Endothelial cell of umbilical vein (primary cell): ENCODE results near the gene COL8A1. TPM values are rescaled to one million over a fixed set of nuclear protein-coding genes. Genes with fewer than 3 reads are reported as not detected.

Source experiments
- BruUV-seq: library from RNA; stranded (reverse); fragments of 400-500 nt; replicated peaks from 2 replicates; lab custom pipeline; 2021; lab: Mats Ljungman, UMichigan
- CTCF ChIA-PET: fragments of 300-600, 350-600 bp; sonication (Branson Sonifier 250); formaldehyde crosslinking; loops from one replicate; lab custom pipeline; 2021; ENCODE audit warnings: antibody characterized with exemption, inconsistent platforms; lab: Charles Lee
- POLR2A ChIA-PET: fragments of 300-600, 350-600 bp; sonication (Branson Sonifier 250); formaldehyde crosslinking; loops from one replicate; lab custom pipeline; 2021; ENCODE audit warnings: antibody characterized with exemption, inconsistent platforms; lab: Charles Lee
- DNase-seq: peaks from one replicate; pipeline ENCODE4 v3.0.0-alpha.2; 2011; ENCODE audit warnings: low read depth, low spot score
- FAIRE-seq: peaks from 2 replicates; lab custom pipeline; 2011; peaks lifted over from hg19 to GRCh38; lab: Jason Lieb, UNC
- H2AFZ ChIP-seq: 2 replicates; pipeline ENCODE4 v1.6.0; 2012; ENCODE audit warnings: low read depth, low read length, control low read depth, inconsistent platforms
- H3K27ac ChIP-seq: 2 replicates; pipeline ENCODE4 v1.5.1; 2011; ENCODE audit warnings: low read depth, mild to moderate bottlenecking, control low read depth, low read length, moderate library complexity; ENCODE audit not compliant: insufficient read depth
- H3K27me3 ChIP-seq, 2 experiments: 2 replicates each; pipeline versions ENCODE4 v1.6.0 to v1.6.1; 2011; ENCODE audit warnings: low read length in 2 of 2, mixed read lengths in 1 of 2; ENCODE audit not compliant: control insufficient read depth in 2 of 2, insufficient read depth in 2 of 2
- H3K36me3 ChIP-seq, 2 experiments: 2 replicates in 1 of 2; 3 replicates in 1 of 2; pipeline ENCODE4 v1.5.1; 2011; ENCODE audit warnings: low read length in 2 of 2, mild to moderate bottlenecking in 1 of 2, moderate library complexity in 1 of 2; ENCODE audit not compliant: control insufficient read depth in 2 of 2, insufficient read depth in 2 of 2; ENCODE audit errors: extremely low read depth in 1 of 2
- H3K4me1 ChIP-seq: 3 replicates; pipeline ENCODE4 v1.5.1; 2011; ENCODE audit warnings: mild to moderate bottlenecking, low read length; ENCODE audit not compliant: control insufficient read depth, insufficient read depth; ENCODE audit errors: extremely low read depth
- H3K4me2 ChIP-seq: 2 replicates; pipeline ENCODE4 v1.6.1; 2011; ENCODE audit warnings: low read length, control low read depth, mixed read lengths; ENCODE audit not compliant: insufficient read depth
- H3K4me3 ChIP-seq, 3 experiments: fragments of 200-600 bp in 1 of 3; sonication (generic), shearing (Covaris generic) in 1 of 3; replicated peaks in 1 of 3; 2 replicates each; pipeline ENCODE4 v1.5.1; 2011 to 2016; ENCODE audit warnings: control low read depth in 3 of 3, low read length in 3 of 3, mild to moderate bottlenecking in 2 of 3, inconsistent platforms in 1 of 3, low read depth in 1 of 3, moderate library complexity in 1 of 3; ENCODE audit not compliant: insufficient read depth in 1 of 3
- H3K79me2 ChIP-seq: 2 replicates; pipeline ENCODE4 v1.6.0; 2012; ENCODE audit warnings: low read length, inconsistent platforms; ENCODE audit not compliant: control insufficient read depth, insufficient read depth
- H3K9ac ChIP-seq: replicated peaks from 2 replicates; pipeline ENCODE3; 2011; ENCODE audit warnings: low read length, control low read depth; ENCODE audit not compliant: insufficient read depth; ENCODE audit errors: extremely low read depth
- H3K9me1 ChIP-seq: replicated peaks from 3 replicates; pipeline ENCODE4 v1.6.0; 2011; ENCODE audit warnings: mild to moderate bottlenecking, low read length; ENCODE audit not compliant: control insufficient read depth, insufficient read depth; ENCODE audit errors: extremely low read depth
- H3K9me3 ChIP-seq: replicated peaks from 2 replicates; pipeline ENCODE4 v1.5.1; 2012; ENCODE audit warnings: low read length, inconsistent platforms; ENCODE audit not compliant: control insufficient read depth, insufficient read depth
- H4K20me1 ChIP-seq: replicated peaks from 2 replicates; pipeline ENCODE3; 2011; ENCODE audit warnings: mild to moderate bottlenecking, low read length; ENCODE audit not compliant: control insufficient read depth, insufficient read depth; ENCODE audit errors: extremely low read depth
- CTCF ChIP-seq, 2 donors: IDR thresholded peaks; 1 replicate in 1 of 2; 2 replicates in 1 of 2; pipeline ENCODE4 v1.5.1; 2011; ENCODE audit warnings: low read length in 2 of 2, mild to moderate bottlenecking in 2 of 2, moderate library complexity in 2 of 2, control low read depth in 1 of 2, inconsistent platforms in 1 of 2, low read depth in 1 of 2; ENCODE audit not compliant: insufficient read depth in 1 of 2; ENCODE audit errors: extremely low read depth in 1 of 2
- EZH2 ChIP-seq: IDR thresholded peaks from 2 replicates; pipeline ENCODE4 v1.6.1; 2012; ENCODE audit warnings: borderline replicate concordance, low read depth, mild to moderate bottlenecking, moderate library complexity, low read length, inconsistent platforms; ENCODE audit not compliant: severe bottlenecking
- FOS ChIP-seq: IDR thresholded peaks from 2 replicates; pipeline ENCODE4 v1.6.1; 2011; ENCODE audit warnings: mild to moderate bottlenecking, low read length, moderate library complexity, borderline replicate concordance; ENCODE audit not compliant: insufficient read depth
- GATA2 ChIP-seq: IDR thresholded peaks from 2 replicates; pipeline ENCODE4 v1.7.0; 2011; ENCODE audit warnings: low read depth, mild to moderate bottlenecking, moderate library complexity, mixed read lengths, low read length; ENCODE audit not compliant: insufficient read length, insufficient read depth
- MYC ChIP-seq: IDR thresholded peaks from one replicate; pipeline ENCODE4 v1.6.1; 2011; ENCODE audit warnings: mild to moderate bottlenecking, low read depth, low read length
- POLR2A ChIP-seq: IDR thresholded peaks from 2 replicates; pipeline ENCODE4 v1.6.1; 2012; ENCODE audit warnings: low read depth, mild to moderate bottlenecking, control low read depth, low read length
- POLR2AphosphoS5 ChIP-seq: IDR thresholded peaks from 2 replicates; pipeline ENCODE4 v1.6.1; 2012; ENCODE audit warnings: low read depth, mild to moderate bottlenecking, control low read depth, low read length, moderate library complexity; ENCODE audit not compliant: insufficient read depth
- dilution Hi-C: fragments of 300-500 bp; cut with MboI; formaldehyde crosslinking; loops from one replicate; pipeline ENCODE4 v1.15.0; 2019; ENCODE audit warnings: low sequenced_read_pairs; ENCODE audit not compliant: extremely low pct_ligation_motif_present
- intact Hi-C: fragments of 100-400 bp; cut with micrococcal nuclease; formaldehyde crosslinking; loops from one replicate; pipeline ENCODE4 v1.10.0; 2022
- polyA plus RNA-seq, 4 experiments: library from polyadenylated mRNA; depleted of rRNA in 3 of 4; stranded (reverse) in 3 of 4; unstranded in 1 of 4; fragments of >200 nt; gene quantifications; 2 replicates each; pipeline versions ENCODE4 v1.2.1 to v1.2.3, GENCODE V29; 2011 to 2012; ENCODE audit warnings: missing spikeins in 1 of 4
- total RNA-seq: library from RNA; stranded (reverse); gene quantifications from 2 replicates; pipeline ENCODE4 v1.2.3, GENCODE V29; 2021
- TF ChIP-seq, protein P1 (sequence below): IDR thresholded peaks from 2 replicates; pipeline ENCODE4 v1.6.1; 2011; ENCODE audit not compliant: insufficient read depth, insufficient read length

Gene COL8A1
- total and polyA plus RNA-seq, 2 donors (not counting 3 experiments of a cell fraction or from before 2014, with no cell fraction given), result 358 to 634 TPM

GRCh38 chr3:99686469-99686868 is 48.1 kb downstream of the COL8A1 start:
- intact Hi-C loops, result loop anchor here (2.0 kb wide), 4 partner anchors 26 to 142 kb away; no protein-coding TSS in a partner anchor
- Histone ChIP-seq H3K9me3 (no peaks in the 10 kb centered on the region), H3K9me1 (no peaks in the 10 kb centered on the region), H3K9ac (no peak overlapping the region), H3K4me2 (no peak overlapping the region), H3K4me1 (peaks cover 11% of the 10 kb centered on the region), H3K79me2 (peaks cover 61% of the 10 kb centered on the region), H3K27ac (no peak overlapping the region), H3K36me3 (peaks cover 5 to 20% of the 10 kb centered on the region in 2 experiments), H3K27me3 (no peaks in the 10 kb centered on the region), H3K4me3 (no peak overlapping the region), H2AFZ (no peak overlapping the region), H4K20me1 (peaks cover 2% of the 10 kb centered on the region)
- POLR2A ChIA-PET, result no interaction called here
- BruUV-seq, result no TSS peak
- dilution Hi-C loops, result no loop called here
- CTCF ChIA-PET, result interaction anchor here (0.6 to 4.2 kb wide), 12 partner anchors 10 to 663 kb away, joined by 3 to 48 read pairs (median 3); partner anchors contain the start of gene COL8A1
- no peak for DNase-seq
- FAIRE-seq, result no peak
- TF ChIP-seq, protein P1, sequence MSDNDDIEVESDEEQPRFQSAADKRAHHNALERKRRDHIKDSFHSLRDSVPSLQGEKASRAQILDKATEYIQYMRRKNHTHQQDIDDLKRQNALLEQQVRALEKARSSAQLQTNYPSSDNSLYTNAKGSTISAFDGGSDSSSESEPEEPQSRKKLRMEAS, result no peak
- TF ChIP-seq MYC (no peak), POLR2A (peak; percentile 55), EZH2 (no peak), FOS (no peak), POLR2AphosphoS5 (peak; percentile 22), CTCF (IDR thresholded peaks at IDR 0.05; ENCODE audit: extremely low read depth in 1 of 2, insufficient read depth in 1 of 2, low read depth in 1 of 2, low read length in 2 of 2) (no peak), GATA2 (no peak)
